HS-27A (cell line): Measurements from ENCODE around the gene ATF6B.

Experiments used
- DNase-seq: peaks from one replicate; pipeline ENCODE4 v3.0.0-alpha.2; 2012; ENCODE audit warnings: low read depth, missing footprints

The ATF6B gene

GRCh38 chr6:32131439-32131948 is 3.4 kb upstream of the ATF6B start:
- no peak for DNase-seq

DNA sequence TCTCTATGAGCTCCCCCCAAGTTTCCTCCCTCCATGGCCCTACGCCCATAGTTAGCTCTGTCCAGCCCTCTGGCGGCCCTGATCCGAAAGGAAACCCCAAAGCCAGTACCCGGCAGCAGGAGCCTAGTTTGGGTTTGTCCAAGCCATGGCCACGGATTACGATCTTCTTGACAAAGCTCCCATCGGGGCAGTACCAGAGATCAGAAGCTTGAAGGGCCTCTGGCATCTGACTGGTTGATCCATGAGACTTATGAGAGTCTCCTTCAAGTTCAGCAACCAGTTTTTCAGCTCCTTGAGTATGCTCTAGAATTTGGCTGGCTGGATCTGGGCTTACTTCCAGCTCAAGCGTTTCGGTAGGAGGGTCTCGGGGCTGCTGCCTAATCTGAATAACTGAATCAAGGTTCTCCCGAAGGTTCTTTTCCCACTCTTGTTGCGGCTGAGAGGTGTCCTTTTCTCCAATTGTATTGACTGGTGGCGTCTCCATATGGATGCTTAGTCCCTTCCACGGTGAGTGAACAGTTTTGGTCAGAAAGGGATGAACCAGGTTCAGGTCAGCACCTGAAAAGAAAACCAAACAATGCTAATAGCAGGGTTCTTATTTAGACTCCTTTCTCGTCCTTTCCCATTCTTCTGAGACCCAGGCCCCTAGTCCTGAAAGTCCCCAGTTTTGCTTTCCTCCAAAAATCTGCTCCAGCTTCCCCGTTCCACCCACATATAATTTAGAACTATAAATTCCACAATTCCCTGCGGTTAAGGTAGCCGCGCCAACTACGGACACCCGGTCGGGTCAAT is 1.4 kb upstream of the ATF6B start:
- DNase-seq, result no peak

GRCh38 chr6:32128751-32129296 is 778 bp upstream of the ATF6B start:
- no peak for DNase-seq

DNA sequence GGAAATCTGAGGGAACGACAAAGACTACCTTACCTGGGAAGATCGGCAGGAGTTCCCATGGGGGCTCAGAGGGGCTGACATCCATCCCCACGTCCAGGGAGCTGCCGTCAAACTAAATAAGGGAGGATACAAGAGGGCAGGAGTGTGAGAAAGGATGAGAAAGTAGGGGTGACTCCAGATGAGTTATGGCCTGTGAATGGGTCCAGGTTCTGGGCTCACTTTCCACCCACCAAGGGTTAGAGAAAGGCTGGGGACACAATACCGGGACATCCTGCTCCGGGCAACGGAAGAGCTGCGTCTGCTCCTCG is 683 bp downstream of the ATF6B start:
- DNase-seq, result no peak

DNA sequence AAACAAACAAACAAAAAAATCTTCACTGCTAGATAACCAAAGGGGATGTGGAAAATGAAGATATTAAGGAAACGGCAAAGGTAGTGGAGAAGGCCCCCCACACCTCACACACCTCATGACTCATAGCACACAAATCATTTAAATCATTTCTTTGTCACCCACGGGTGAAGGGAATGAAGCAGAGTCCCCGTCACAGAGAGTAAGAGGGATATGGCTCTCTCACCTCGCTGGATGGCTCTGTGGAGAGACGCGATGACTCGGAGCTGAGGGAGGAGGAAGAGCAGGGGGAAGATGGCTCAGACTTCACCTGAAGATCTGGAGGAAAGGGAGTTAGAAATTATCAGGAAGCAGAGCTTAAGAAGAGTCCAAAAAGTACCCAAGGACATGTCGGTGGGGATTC is 1.2 kb downstream of the ATF6B start:
- DNase-seq, result no peak

DNA sequence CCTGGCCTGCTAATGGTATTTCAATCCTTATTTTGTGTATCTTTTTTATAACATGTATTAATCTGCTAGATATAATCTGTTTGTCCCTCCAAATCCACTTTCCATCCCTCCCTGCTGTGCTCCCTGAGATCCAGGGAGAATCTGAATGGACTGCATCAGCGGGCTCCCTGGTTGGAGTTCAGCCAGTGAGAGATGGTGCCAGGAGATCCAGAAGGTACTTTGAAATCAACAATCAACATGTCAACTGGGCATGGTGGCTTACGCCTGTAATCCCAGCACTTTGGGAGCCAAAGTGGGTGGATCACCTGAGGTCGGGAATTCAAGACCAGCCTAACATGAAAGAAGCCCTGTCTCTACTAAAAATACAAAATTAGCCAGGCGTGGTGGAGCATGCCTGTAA is 4.4 kb downstream of the ATF6B start:
- no peak for DNase-seq

- DNase-seq, result no peak
These were observed 7.4 kb downstream of the ATF6B start for GRCh38 chr6:32120573-32121059.

DNA sequence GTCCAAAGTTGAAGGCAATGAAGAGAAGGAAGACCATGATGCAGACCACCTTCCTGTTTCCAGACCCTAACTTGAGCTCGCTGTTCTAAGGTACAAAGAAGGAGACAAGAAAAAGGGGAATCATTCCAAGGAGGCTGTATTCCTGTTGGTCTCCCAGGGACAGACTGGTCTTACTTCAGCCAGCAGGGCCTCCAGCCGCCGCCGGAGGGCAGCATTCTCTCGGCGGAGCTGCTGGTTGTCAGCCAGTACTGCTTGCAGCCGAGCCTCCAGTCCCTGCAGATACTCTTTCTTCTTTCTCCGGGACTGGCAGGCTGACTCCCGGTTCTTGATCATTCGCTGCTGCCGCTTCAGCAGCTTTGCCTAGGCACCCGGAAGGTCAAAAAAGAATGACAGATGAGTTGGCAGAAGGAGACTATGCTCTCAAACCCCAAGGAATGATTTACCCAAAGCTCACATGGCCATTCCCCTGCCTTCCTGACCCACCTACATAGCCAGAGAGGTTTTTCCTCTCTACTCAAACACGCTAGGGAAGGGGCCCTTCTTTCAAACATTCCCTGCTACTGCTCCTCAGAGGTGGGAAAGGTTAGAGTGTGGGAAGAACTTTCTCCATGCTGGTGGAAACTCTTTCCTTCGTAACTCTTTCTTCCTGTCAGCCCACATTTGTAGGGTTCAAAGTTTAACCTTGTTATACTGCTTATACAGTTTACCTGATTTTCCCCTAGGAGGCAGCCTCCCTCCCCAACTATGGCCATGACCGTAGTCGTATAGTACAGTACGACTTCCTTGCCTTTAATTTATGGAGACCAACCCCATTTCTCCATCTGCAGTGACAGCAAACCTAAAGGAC is 9.0 kb downstream of the ATF6B start:
- no peak for DNase-seq

GRCh38 chr6:32117461-32117860 is 10.6 kb downstream of the ATF6B start:
- no peak for DNase-seq

DNA sequence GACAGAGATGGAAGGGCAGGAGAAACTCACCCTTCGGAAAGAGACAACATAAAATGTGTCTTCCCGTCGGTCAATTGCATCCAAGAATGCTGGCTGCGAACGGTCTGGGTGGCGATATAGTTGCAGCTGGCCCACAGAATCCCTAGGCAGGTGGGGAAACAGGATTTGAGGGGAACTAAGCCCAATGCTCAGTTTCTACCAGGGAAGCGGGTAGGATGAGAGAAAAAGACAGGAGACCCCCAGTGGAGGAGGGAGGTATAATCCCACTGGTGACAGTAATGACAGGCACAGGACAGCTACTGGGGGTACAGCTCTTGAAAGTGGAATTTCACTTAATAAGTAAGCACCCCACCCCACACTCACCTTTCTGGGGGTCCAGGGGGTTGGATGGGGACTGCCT is 11.4 kb downstream of the ATF6B start:
- no peak for DNase-seq

DNA sequence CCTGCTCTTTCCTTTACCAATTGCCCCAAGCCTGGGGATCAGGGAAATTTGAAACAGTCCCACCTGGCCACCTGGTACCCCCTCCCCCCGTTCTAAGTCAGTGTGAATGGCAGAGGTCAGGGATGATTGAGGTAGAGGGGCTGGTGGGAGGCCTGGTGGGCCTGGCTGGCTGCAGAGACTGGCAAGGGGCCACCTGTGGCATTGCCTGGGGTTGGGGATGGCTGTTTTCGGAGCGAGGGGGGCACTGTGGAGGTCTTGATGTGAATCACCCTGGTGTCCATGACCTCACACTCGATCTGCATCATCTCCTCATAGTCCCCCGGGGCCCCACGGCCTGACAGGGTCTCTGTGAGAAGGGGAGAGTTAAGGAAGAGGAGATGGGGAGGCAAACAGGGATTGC is 12.4 kb downstream of the ATF6B start:
- DNase-seq, result no peak

GRCh38 chr6:32114796-32115195 is 13.2 kb downstream of the ATF6B start:
- no peak for DNase-seq

DNA sequence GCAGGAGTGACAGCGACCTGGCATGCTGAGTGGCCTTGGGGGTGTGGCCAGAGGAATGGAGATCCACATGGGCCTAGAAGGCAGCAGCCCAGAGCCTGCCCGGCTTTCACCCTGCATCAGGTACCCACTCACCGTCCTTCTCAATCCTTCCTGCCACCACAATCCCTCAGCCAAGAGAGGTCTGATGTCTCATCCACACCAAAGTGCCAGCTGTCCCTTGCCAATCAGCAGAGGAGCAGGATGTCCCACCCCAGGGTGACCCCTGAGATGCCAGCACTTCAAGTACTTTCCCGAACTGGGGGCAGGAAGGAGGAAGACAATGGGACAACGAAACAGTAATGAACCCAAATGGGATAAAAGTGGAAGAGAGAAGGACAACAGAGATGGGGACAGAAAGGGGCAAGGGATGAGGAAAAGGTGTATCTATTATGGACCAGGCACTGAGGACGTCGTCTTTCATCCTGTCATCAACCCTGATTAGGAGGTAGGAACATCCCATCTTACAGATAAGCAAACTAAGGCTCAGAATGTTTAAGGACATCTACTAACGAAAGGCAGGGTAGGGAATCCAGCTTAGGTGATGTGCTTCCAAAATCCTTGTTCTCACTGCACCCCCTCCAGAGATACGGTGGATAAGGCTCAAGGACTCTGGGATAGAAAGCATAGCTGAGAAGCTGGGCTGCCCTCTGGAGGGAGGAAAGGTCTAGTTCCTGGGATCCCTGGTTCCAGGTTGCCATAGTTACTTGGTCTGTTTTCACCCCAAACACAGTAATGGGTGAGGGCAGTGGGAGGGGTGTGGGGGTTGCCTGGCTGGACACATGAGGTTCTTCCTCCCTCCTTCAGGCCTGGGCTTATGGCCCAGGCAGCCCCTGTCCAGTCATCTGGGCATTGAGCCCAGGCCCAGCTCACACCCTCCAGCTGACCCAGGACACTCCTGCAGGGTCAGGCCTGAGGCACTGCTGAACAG is 14.4 kb downstream of the ATF6B start:
- peak; percentile 95 for DNase-seq

DNA sequence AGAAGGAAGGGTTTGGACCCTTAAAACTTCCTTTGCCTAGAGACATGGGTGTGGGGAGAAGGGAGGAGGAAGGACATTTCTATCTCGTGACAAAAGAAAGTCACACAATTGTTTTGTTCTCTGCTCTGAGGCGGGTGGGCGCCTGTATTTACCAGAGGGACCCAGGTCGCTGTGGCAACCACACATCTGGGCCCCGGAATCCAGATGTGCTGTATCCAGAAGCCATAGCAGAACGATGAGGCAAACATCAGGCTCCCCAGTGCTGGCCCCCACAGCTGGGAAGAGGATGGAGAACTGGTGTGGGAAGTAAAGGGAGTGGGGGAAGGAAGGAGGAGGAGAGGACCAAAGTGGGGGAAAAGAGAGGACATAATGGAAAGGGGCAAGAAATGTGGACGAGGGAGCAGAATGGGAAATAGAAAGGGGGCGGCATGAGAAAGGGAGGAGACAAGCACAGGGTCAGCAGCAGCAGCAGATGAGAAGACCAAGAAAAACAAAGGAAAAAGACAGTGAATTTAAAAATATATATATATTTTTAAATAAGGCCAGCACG is 15.5 kb downstream of the ATF6B start:
- DNase-seq, result no peak

DNA sequence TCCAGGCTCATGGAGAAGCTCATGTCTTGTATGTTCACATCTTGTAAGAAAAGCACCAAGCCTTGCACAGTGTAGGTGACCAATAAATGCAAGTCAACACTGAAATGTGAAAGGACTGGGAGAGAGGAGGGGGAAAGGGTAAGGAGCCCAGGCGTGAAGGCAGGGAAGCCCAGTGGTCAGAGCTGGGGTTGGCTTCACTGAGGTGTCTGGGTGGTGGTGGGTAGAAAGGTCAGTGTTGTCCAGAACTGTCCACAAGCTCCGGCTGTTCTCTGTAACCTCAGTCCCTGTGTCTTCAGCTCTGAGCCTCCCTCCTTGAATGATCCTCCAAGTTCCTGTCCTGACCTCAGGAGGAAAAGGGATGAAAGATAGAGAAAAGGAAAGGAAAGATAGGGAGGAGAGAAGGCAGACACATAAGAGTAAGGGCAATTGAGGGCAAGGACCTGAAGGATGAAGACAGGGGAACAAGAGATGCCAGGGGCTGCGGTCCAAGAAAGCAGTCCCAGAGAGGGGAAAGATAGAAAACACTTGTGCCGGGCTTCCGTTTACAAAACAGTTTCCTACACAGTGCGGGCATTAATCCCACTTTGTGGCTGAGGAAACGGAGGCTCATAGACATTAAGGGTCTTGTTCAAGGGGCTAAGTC is 16.5 kb downstream of the ATF6B start:
- no peak for DNase-seq

GRCh38 chr6:32110632-32111031 is 17.4 kb downstream of the ATF6B start:
- no peak for DNase-seq

- DNase-seq, result no peak
These were observed 18.3 kb downstream of the ATF6B start for GRCh38 chr6:32109765-32110160.

- DNase-seq, result no peak
These were observed 18.8 kb downstream of the ATF6B start, which contains the start of gene TNXB for GRCh38 chr6:32109114-32109764. Gene TNXB, minus strand, starts transcription at chr6:32109338. Its CDS starts 11,140 bp downstream, at chr6:32098198.

GRCh38 chr6:32108727-32109113 is 19.3 kb downstream of the ATF6B start:
- no peak for DNase-seq

DNA sequence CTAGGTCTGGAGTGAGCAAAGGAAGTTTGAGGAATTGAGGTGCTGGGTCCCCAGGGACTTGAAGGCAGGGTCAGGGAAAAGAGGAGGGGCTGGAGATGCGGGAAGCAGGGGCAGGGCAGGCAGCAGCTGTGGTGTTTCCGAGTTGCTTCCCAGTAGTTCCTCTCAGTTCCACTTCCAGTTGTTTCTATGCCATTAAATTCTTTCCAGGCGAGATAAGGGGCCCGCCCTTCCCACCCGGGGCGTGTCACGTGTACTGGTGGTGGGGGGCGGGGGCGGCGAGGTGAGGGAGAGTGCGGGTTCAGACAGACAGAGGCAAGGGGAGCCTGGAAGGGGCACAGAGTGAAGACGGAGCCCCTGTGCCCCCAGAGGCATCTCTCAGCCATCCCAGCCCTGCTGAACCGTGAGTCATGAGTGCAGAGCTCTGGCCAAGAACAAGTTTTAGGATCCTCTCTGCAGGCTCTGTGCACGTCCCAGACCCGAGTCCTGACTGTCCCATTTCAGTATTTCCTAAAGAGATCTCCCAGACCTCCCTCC is 19.9 kb downstream of the ATF6B start:
- DNase-seq, result no peak
